T-helper 2 cell (primary cell): ENCODE data around the gene PHF12.

Experiments
- DNase-seq, 5 experiments: peaks; one replicate each; pipeline versions ENCODE4 v3.0.0 to v3.0.0-alpha.2; 2012 to 2022

Gene PHF12

DNA sequence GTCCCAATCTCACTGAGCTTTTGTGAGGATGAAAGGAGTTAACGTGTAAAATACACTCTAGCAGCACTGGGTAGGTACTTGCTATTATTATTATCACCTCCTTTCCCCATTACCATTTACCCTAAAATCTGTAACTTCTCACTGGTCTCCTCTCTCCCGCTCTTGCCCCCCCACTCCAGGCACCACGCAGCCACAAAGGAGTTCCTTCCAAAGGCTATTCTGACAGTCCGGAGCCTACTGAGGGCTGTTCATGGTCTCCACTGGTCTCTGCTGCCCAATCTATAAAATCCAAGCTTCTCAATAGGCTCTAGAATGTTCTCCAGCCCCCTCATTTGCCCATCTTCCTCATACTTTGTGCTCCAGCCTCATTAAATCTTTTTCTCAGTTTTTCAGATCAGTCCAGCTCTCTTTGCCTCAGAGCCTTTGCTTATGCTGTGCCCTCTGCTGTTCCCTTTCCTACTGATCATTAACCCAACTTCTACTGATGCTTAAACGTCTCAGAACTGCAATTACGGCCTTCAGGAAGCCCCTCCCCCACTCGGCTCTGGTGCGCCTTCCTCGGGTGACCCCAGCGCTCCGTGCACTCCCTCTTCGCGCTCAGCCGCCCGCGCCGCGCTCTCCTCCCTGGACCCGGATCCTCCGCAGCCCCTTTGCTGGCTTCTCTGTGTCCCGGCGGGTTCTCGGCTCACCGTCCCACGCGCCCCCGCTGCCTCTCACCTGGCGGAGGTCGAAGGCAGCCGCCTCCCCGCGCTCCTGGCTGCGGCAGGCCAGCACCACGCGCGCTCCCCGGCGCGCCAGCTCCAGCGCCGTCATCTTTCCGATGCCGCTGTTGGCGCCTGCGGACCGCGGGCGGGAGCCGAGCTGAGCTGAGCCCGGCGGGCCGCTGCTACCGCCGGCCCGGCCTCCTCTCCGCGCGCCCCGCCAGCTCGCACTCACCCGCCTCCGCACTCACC is 49.2 kb downstream of the PHF12 start:
- DNase-seq = peak in 2 of 5 experiments; percentile 22 to 65

DNA sequence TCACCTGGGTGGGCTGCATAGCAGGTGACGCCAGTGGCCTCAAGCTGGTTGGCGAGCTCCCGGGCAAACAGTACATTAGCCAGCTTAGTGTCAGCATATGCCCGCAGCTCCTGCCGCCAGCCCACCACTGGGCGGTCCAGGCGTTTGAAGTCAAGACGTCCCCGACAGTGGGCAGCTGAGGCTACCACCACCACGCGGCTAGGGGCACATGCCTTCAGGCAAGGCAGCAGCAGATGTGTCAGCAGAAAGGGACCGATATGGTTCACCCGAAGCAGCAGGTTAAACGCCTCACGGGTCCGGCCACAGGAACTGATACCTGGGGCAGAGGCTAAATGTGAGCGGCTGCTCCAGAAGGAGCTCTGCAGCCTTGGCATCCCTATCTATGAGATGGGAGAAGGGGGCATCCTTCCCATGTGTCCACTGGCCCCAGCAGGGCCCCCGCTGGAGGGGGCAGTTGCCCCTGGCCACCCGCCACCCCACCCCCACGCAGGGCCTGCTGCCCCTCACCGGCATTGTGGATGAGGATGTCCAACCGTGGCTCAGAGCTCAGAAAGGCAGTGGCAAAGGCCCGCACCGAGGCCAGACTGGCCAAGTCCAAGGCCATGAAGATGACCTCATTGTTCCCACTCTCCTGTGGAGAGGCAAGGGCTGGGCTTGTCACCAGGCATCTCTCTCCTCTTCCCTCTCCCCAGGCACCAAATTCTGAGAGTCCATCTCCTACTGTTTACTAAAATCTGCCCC is 50.2 kb downstream of the PHF12 start:
- DNase-seq = no peak

DNA sequence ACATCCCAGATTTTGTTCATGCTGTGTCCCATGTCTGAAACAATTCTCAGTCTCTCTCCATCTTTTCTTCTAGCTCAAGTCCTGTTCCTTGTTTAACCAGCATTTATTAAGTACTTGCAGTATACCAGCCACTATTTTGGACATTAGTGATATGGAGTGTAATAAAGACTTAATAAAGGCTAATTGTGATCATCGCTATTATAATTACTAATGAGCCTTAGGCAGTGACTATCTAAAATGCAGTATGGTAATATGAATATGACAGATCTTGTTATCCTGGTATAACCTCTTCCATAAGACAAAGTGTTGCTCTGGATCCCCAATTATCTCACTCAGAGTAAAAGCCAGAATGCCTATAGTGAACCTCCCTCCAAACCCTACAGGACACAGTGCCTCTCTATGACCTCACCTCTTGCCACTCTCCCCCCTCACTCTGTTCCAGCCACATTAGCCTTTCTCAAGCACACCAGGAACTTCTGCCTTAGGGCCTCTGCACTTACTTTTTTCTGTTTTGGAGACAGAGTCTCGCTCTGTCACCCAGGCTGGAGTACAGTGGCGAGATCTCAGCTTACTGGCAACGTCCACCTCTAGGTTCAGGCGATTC is 52.0 kb downstream of the PHF12 start:
- no peak for DNase-seq

GRCh38 chr17:28898527-28898955 is 52.8 kb downstream of the PHF12 start:
- no peak for DNase-seq

DNA sequence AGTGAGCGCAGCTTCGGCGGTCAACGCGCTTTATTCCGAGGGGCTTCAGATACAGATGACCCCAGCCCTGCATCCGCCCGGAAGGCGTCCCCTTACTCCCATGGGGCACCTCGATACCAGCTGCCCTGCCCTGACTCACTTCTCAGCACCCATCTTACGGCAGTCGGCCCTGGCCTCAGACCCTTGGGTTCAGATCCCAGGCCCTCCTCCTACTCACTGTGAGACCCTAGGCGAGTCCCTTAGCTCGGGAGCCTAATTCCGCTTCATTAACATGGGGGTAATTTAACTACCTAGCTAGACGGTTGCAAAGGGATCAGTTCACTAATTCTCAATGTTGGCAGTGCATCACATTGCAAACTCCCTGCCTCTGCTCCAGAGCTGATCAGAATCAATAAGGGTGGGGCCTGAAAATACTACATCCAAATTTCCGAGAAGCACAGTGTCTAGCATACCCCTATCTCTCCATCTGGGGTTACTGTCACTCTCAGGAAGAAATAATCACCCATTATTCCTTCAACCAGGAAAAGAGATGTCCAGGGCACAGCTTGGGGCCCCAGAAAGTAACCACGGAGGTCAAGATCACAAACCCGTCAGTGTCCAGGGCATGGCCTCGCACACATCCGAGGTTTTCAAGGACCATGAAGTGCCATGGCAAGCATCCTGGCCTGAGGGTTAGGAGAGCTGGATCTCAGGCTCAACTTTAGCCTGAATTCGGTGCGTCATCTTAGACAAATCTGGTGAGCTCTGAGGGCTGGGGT is 53.4 kb downstream of the PHF12 start:
- peak in 1 of 5 experiments; percentile 60 for DNase-seq

- DNase-seq = peak; percentile 30 to 70 (median 61)
These were observed 54.2 kb downstream of the PHF12 start, which contains the start of gene FLOT2 for GRCh38 chr17:28896884-28897768. FLOT2 (minus strand) TSS chr17:28897733; CDS start chr17:28897574, 159 bp downstream.

- DNase-seq = no peak
These were observed 54.8 kb downstream of the PHF12 start for GRCh38 chr17:28896491-28896883.

- DNase-seq = no peak
These were observed 55.4 kb downstream of the PHF12 start for GRCh38 chr17:28895794-28896447.

DNA sequence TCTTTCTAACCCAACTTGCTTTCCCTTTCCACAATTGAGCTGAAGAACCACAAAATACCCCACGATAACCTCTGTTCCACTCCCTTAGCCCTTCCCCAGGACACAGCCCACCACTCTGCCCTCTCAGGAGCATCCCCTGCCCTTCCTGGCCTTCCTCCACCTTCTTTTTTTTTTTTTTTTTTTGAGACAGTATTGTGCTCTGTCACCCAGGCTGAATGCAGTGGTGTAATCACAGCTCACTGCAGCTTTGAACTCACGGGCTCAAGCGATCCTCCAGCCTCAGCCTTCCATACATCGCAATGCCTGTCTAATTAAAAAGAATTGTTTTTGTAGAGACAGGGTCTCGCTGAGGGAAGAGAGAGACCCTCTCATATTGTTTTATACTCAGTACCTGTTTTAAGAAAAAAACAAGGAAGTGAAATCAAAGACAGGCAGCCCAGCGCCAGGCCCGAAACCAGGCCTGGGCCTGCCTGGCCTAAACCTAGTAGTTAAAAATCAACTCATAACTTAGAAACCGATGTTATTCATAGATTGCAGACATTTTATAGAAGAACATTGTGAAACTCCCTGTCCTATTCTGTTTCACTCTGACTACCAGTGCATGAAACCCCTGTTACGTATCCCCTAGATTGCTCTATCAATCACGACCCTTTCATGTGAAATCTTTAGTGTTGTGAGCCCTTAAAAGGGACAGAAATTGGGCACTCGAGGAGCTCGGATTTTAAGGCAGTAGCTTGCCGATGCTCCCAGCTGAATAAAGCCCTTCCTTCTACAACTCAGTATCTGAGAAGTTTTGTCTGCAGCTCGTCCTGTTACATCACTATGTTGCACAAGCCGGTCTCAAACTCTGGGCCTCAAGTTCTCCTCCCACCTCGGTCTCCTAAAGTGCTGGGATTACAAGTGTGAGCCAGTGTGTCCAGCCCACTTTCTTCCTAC is 57.8 kb downstream of the PHF12 start:
- DNase-seq = peak in 2 of 5 experiments; percentile 17 to 68

- no peak for DNase-seq
These were observed 59.3 kb downstream of the PHF12 start for GRCh38 chr17:28892024-28892423.

GRCh38 chr17:28891201-28891600 is 60.1 kb downstream of the PHF12 start:
- DNase-seq = no peak

DNA sequence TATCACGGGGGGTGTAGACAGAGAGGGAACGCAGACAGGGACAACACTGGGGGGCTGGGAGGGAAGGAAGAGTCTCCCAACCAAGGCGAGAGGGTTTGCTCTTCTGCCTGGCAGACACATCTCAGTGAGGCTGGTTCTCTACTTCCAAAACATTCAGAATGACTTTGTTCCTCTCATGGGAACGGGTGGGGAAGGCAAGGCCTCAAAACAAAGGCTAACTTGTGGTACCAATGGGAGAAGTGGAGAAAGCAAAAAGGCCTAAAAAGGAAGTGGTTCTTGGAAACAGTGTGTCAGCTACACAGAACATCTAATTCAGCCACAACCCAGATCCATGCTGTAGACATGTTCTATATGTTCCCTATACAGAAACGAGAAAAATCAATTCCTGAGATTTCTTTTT is 61.3 kb downstream of the PHF12 start:
- no peak for DNase-seq

DNA sequence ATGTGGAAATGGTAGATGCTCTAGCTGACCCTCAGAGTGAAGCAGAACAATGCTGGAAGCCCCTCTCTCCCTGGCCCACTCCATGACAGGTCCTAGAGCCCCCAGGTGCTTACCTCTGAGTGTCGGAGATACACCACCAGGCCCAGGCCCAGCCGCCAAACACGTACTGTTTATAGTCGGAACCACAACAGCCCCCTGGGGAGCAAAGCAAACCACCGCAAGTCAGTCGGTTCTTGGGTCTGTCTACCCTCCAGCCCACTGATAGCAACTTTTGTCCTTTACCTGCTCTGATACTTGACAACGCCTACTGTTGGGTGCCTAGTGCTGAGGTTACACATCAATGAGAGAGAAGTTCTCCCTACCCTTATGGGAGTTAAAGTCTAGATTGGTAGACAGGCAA is 62.5 kb downstream of the PHF12 start:
- DNase-seq = no peak

- DNase-seq = no peak
These were observed 63.3 kb downstream of the PHF12 start for GRCh38 chr17:28887871-28888471.

DNA sequence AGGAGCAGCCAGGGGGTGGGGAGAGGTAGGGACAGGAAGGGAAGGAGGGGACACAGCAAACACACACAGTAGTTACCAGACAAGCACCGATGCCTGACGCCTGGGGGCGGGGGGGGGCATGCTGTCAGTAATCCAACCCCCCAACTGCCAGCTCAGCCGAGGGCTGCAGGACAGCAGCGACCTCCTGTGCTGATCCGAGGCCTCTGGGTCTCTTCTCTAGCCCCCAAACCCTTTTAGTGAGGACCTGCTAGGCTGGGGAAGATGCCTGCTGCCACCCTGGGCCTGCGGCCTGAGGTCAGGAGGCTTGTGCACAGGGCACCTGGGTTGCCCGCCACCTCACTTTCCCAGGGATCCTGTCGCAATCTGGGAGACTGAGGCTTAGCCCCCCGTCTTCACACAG is 65.4 kb downstream of the PHF12 start:
- no peak for DNase-seq

DNA sequence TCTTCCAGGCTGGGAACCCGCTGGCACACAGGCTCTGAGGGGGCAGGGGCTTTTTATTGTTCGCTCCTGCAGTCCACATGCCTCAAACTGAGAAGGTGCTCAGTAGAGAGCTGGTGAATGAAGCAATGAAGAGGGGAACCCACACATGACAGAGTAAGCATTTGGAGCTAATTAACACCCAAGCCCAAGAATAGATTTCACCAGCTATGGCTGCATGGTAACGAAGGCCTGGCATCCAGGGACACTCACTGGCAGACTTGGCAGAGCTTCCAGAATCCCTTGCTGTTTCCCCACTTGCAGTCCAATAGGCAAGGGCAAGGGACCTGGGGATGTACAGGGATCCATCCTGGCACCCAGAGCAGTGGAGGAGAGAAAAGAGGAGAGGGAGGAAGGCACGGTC is 66.0 kb downstream of the PHF12 start:
- no peak for DNase-seq

DNA sequence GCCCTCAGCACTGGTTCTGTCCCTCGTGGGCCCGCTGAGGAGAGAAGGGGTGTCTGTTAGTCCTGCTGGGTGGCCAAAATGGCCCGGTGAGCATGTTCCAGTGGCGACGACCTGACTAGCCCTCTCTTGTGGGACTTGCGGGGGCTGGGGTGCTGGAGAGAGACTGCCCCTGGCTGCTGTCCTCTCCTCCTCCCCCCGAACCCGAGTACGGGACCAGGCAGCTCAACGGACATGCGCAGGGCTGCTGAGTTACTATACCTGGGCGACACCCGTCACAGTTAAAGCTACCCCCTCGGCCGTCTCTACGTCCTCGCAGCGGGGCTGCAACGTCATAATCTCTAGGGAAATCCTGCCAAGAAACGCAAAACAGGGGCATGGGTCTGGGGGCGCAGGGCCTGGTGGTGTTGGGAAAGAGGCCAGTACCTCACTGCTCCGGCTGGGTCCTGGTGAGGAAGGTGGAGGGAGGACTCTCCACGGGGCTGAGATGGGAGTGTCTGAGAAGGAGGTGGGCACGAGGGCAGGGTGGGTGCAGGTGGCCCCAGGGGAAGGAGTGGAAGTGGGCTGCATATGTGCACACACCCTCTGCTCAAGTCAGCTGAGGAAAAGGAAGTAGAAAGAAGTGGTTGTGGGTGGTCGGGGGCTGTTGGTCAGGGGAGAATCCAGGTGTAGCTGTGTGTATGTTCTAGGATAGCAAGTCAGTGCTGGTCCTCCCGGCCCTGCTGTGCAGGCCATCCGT is 67.2 kb downstream of the PHF12 start:
- DNase-seq = no peak

DNA sequence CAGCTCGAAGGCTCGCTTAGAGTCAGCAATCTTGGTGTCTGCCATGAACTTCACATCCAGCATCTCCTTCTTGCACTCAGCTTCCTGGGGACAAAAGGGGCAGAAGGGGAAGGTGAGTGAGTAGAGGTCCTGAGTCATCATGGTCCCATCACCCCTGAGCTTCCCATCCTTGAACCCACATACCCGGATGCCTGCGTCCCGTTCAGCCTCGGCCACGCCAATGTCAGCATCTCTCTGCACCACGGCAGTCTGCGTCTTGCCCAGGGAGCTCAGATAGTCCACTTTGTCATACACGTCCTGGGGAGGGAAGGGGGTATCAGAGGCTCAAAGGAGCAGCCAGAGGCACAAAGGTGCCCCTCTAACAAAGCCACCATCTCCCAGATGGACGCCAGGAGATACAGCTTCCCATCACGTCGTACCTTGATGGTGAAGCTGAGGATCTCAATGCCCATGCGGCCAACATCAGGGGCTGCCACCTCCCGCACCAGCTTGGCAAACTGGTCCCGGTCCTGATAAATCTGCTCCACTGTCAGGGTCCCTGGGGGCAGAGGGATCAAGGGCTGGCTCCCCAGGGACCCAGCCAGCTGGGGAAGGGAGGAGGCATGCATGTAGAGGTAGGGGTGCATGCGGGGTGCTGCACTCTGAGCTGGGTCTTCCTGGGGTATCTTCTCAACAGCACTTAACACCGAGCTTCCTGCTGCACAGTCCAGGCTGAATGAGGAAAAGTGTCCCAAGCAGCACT is 69.0 kb downstream of the PHF12 start:
- DNase-seq = no peak
